HG03469 (cell line): ENCODE data around the gene LRMDA.

Experiments
- ATAC-seq: cut with Tn5 transposase; IDR thresholded peaks from one replicate; pipeline ENCODE4 v1.9.1; 2021; ENCODE audit warnings: mild to moderate bottlenecking, moderate library complexity, moderate number of reproducible peaks; ENCODE audit not compliant: unreplicated experiment

Gene LRMDA

DNA sequence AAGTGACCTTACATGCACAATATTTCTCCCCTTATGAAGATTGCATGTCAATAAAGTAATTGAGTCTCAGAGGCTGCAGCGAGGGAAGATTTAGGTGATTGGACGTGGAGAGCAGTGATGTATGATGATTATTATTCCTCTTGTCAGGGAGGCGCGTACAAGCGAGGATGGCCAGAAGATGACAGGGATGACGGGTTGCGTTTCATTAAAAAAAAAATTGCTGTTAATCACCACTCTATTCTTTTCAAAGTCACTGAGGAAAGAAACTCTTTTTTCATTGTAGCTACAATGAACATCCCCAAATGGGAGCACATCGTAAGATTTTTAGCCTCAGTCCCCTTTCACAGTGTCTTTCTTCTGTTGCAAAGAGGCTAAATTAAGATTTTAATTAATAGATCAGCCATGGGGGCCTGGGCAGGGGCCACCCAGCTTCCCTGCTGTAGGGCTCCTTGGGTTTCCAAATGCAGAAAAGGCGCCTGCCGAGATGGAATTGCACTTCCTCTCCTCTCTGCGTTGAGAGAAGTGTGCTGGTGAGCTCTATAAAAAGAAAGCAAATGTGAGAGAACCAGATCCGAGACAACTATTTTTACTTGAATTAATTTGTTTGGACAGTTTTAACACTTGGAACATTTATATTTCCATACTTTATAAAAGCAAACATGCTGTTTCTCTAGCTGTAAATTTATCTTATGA is 998.1 kb downstream of the LRMDA start:
- ATAC-seq: no peak

- no peak for ATAC-seq
These were observed 998.7 kb downstream of the LRMDA start for GRCh38 chr10:76430061-76430645.

DNA sequence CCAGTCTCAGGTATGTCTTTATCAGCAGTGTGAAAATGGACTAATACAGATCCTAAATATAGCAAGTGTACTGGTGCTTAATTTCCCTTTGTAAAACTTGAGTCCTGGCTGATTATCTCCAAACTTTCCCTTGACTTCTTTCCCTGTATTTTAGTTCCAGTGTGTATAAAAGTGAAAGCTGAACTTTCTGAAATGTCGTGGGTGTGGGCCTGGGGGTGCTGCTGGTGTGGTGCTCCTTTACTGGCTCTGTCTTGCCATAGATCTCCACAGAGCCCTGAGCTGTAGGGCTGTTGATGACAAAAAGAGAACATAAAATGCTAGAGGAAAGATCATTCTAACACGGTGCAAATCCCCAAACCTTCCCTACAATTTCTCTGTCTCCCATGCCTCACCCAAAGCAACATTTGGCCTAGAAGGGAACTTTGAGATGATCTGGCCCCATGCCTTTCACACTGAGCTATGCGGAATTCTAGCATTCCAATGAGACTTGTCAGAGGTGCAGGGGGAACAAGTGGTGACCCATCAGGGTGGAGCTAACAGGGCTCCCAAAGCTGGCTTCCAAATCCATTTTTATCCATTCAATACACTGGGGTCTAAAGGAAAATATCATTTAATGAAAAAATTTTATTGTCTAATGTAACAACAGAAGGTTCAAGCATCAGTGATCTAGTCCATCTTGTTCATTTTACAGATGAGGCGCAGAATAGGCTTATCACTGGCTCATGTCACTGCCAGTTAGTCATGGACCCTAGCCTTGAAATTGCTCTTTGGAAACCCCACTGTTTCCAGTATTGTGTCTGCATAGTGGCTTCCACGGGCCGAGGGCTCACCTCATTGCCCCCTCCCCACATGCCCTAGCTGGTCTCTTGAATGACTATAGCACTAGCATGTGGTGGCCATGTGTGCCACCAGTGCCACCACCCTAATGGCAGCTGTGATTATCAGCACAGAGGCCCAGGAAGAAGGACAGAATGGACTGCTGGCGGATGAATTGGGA is 1000.9 kb downstream of the LRMDA start:
- ATAC-seq: no peak

GRCh38 chr10:76433161-76434005 is 1002.0 kb downstream of the LRMDA start:
- ATAC-seq: no peak

DNA sequence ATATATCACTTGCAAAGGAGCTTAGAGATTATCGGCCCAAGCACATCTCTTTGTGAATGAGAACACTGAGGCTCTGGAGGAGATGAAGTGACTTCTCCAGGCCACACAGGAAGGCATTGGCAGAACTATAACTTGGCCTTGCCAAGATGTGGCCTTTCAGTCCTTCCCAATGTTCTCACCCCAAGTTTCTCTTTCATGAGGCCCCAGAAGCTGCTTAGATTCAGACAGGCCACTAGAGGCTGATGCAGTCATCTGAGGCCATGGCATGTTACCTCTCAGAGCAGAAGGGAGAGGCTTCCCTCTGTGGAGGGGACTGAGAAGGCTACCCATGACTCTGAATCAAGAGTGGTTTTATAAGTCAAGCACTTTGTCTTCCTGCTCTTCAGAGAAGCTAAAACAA is 1003.7 kb downstream of the LRMDA start:
- no peak for ATAC-seq

GRCh38 chr10:76436401-76436811 is 1005.0 kb downstream of the LRMDA start:
- ATAC-seq: no peak

GRCh38 chr10:76436981-76437380 is 1005.6 kb downstream of the LRMDA start:
- no peak for ATAC-seq

GRCh38 chr10:76440426-76440825 is 1009.0 kb downstream of the LRMDA start:
- ATAC-seq: no peak

GRCh38 chr10:76442113-76442512 is 1010.7 kb downstream of the LRMDA start:
- no peak for ATAC-seq

DNA sequence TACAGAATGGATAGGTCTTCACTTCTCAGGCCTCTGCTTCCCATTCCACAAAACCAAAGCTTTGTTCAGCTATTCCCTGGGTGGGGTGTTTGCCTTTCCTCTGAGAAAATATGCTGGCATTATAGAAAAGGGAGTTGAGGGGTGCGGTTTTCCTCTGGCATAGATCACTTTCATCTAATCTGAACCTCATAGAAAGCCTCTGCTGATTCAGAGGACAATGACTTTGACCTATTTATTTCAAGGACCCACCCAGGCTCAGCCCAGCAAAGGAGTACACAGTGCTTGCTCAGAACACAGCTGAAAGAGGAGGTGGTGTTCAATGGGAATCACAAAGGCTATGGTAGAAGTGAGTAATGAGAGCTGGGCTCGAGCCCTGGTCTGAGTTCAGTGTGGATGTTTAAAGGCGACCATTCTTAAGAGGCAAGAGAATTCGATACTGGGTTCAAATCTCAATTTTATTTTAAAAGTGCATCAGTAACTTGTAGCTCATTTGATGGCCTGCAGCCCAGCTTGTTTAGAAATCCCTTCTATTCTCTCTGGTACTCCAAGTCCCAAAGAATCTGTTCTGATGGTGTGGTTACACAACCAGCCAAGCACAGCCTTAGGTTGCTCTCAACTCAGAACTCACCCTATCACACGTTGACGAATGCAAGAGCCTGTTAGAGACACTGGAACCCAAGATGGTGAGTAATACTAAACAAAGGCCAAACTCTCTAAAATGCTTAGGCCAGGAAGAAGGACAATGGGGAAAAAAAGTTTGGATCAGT is 1012.8 kb downstream of the LRMDA start:
- ATAC-seq: no peak

GRCh38 chr10:76447578-76447977 is 1016.2 kb downstream of the LRMDA start:
- no peak for ATAC-seq

GRCh38 chr10:76451911-76452310 is 1020.5 kb downstream of the LRMDA start:
- ATAC-seq: no peak

DNA sequence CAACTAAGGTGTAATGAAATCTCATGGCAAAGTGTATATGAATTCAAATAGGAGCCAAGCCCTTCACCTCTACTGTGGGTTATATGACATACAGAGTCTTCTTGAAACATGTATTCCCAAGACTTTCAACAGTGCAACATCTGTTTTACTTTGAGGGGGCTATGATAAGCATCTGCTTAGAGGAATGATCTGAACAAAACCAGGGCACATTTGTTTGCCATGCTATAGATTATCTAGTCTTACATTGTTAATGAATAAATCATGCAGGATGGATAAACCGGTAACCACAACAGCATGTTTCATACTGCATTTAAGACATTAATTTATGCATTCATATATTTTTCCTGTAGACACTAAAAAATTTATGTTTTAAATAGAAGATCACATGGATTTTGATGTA is 1021.9 kb downstream of the LRMDA start:
- ATAC-seq: no peak

DNA sequence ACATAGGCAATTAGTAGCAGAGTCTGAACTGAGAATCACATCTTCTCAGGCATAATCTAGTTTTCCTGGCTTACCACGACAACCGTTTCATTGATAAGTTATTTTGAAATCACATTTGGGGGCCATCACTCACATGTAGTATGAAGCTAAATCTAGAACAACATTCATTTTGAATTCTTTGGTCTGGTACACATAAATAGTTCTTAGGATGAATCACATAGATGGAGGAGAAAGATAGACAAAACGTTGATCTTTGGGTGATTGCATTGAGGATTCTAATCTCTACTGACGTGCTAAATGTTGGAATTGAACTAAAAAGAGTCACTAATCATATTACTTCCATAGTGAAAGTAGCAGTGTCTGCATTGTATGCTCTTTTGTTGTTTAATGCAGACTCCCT is 1022.6 kb downstream of the LRMDA start:
- ATAC-seq: no peak

- no peak for ATAC-seq
These were observed 1023.2 kb downstream of the LRMDA start for GRCh38 chr10:76454506-76455140.

- no peak for ATAC-seq
These were observed 1024.8 kb downstream of the LRMDA start for GRCh38 chr10:76456197-76456596.

DNA sequence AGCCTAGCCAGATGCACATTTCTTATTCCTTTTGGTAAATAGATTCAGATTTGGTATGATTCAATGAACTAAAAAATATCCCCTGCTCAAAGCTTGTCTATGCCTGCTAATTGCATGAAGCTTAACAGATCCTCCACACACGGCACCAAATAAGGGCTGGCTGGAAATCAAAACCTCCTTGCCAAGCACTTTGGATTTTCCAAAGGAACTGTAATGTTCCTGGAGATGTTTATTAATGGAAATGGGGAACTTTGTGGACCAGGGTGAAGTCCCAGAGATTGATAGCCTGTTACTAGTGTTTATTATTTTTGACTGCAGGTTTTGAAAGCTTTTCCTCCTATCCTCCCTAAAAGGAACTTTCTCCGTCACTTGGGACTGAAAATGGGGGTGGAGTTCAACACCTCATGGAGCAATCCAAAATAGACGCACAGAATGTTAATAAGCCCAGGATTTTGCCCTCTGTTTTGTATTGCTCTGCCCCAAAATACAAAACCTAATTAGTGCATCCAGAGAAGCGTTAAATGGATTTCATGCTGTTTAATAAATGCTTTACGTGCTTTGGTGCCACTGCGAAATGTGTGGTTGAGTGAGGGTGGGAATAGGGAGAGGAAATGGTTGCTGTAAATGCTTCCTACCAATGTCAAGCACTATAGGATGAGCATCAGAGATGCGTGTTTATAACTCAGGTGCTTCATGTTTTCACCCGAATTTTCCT is 1027.7 kb downstream of the LRMDA start:
- no peak for ATAC-seq

DNA sequence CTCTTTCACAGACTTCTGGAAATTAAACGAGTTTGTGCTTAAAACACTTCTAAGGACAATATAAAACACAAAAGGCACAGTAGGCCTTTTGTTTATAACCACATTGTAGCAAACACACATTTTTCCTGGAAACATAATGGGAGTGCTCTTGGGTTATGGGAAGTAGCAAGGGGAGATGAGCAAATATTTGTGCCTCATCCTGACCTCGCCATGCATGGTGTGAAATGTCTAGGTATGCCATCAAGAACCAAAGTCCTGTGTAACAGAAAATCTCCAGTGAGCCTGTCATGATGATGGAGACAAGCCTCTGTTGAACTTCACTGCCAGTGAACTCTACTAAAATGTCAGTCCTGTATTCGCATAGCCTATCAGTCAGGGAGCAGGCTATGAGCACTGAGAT is 1029.6 kb downstream of the LRMDA start:
- no peak for ATAC-seq

DNA sequence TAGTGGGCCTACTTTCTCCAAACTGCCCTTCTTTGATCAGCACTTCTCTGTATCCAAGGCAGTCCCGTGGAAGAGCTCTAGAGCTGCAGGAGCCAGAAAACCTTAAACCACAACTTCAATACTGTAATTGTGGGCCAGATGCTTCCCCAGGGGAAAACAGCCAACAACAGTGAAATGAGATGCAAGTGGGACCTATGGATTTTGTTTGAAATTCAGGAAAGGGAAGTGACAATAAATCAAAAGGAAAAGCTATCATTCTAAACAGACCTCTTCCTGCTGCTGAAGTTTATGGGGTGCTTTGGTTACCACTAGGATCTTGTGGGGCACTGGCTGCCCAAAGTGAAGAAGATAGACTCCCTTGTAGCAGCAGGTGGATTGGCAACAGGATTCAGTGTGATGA is 1031.7 kb downstream of the LRMDA start:
- no peak for ATAC-seq
